K562 (cell line): ENCODE measurements around the gene SOX11. TPM values are rescaled to one million over a fixed set of nuclear protein-coding genes. Genes with fewer than 3 reads are reported as not detected.

ENCODE experiments used
- ATAC-seq: fragments of 200-7000 bp; cut with Tn5 transposase; 3 replicates; pipeline ENCODE4 v1.9.1; 2020; ENCODE audit warnings: moderate library complexity
- BruUV-seq: library from RNA; stranded (reverse); fragments of 400-500 nt; replicated peaks from 2 replicates; lab custom pipeline; 2021; lab: Mats Ljungman, UMichigan
- CTCF ChIA-PET: fragments of 300-600 bp; formaldehyde crosslinking; extraction: SDS; loops from one replicate; lab custom pipeline; 2021; ENCODE audit warnings: low intra/inter-chr PET ratio; lab: Yijun Ruan, JAX
- POLR2A ChIA-PET: fragments of 300-600, 350-650 bp; sonication (Branson Sonifier 250); formaldehyde crosslinking; extraction: SDS; loops from one replicate; lab custom pipeline; 2021; ENCODE audit warnings: antibody characterized with exemption, inconsistent platforms; lab: Yijun Ruan, JAX
- DNase-seq, 4 experiments: peaks; one replicate each; pipeline versions ENCODE4 v3.0.0 to v3.0.0-alpha.2; 2011 to 2018; ENCODE audit warnings: low spot score in 3 of 4, mixed read lengths in 3 of 4; ENCODE audit errors: extremely low read depth in 1 of 4
- FAIRE-seq: peaks from 2 replicates; lab custom pipeline; 2011; peaks lifted over from hg19 to GRCh38; lab: Jason Lieb, UNC
- H2AFZ ChIP-seq: 2 replicates; pipeline ENCODE4 v1.6.0; 2011; ENCODE audit warnings: low read depth, low read length, control low read depth, inconsistent platforms
- H3K27ac ChIP-seq: fragments of 200-600 bp; 3 replicates; pipeline ENCODE4 v1.8.0; 2011; ENCODE audit warnings: low read depth, mild to moderate bottlenecking, control low read depth, inconsistent platforms, low read length, moderate library complexity, mixed read lengths; ENCODE audit errors: extremely low read depth
- H3K27me3 ChIP-seq, 2 experiments: fragments of 300-600 bp in 1 of 2; 2 replicates in 1 of 2; 3 replicates in 1 of 2; pipeline versions ENCODE4 v1.6.0 to v1.8.0; 2011; ENCODE audit warnings: inconsistent platforms in 2 of 2, low read length in 2 of 2, mild to moderate bottlenecking in 1 of 2, mixed read lengths in 1 of 2, moderate library complexity in 1 of 2; ENCODE audit not compliant: control insufficient read depth in 2 of 2, insufficient read depth in 2 of 2
- H3K36me3 ChIP-seq: fragments of 300-600 bp; 3 replicates; pipeline ENCODE4 v1.8.0; 2011; ENCODE audit warnings: mild to moderate bottlenecking, low read length, inconsistent platforms; ENCODE audit not compliant: control insufficient read depth, insufficient read depth
- H3K4me1 ChIP-seq, 2 experiments: fragments of 200-600 bp in 1 of 2; replicated peaks in 1 of 2; 2 replicates in 1 of 2; 3 replicates in 1 of 2; pipeline versions ENCODE4 v1.5.1 to v1.8.0; 2011; ENCODE audit warnings: inconsistent platforms in 2 of 2, low read length in 2 of 2, mild to moderate bottlenecking in 1 of 2, mixed read lengths in 1 of 2, moderate library complexity in 1 of 2; ENCODE audit not compliant: control insufficient read depth in 2 of 2, insufficient read depth in 2 of 2
- H3K4me2 ChIP-seq: 2 replicates; pipeline ENCODE4 v1.6.1; 2011; ENCODE audit warnings: low read length, control low read depth, inconsistent platforms, mixed read lengths; ENCODE audit not compliant: insufficient read depth
- H3K4me3 ChIP-seq: fragments of 200-600 bp; sonication (generic), shearing (Covaris generic); 2 replicates; pipeline ENCODE4 v1.5.1; 2016; ENCODE audit warnings: control low read depth, inconsistent platforms
- H3K79me2 ChIP-seq: fragments of 200-600 bp; 3 replicates; pipeline ENCODE4 v1.8.0; 2011; ENCODE audit warnings: low read length, inconsistent platforms; ENCODE audit not compliant: control insufficient read depth, insufficient read depth
- H3K9ac ChIP-seq, 2 experiments: 2 replicates each; pipeline versions ENCODE4 v1.6.0 to v1.6.1; 2011; ENCODE audit warnings: low read depth in 2 of 2, low read length in 2 of 2, control low read depth in 1 of 2, inconsistent platforms in 1 of 2, mild to moderate bottlenecking in 1 of 2, mixed read lengths in 1 of 2; ENCODE audit not compliant: insufficient read depth in 1 of 2
- H3K9me1 ChIP-seq: one replicate; pipeline ENCODE4 v1.6.0; 2011; ENCODE audit warnings: inconsistent platforms, mild to moderate bottlenecking, low read length, moderate library complexity; ENCODE audit not compliant: control insufficient read depth, insufficient read depth
- H3K9me3 ChIP-seq: replicated peaks from 2 replicates; pipeline ENCODE4 v1.5.1; 2011; ENCODE audit warnings: low read depth, low read length, inconsistent platforms; ENCODE audit not compliant: control insufficient read depth, insufficient read depth
- H4K20me1 ChIP-seq: replicated peaks from 2 replicates; pipeline ENCODE4 v1.6.1; 2011; ENCODE audit warnings: low read length, inconsistent platforms, mixed read lengths; ENCODE audit not compliant: control insufficient read depth, insufficient read depth
- ESRRB ChIP-seq: fragments of 250-450 bp; sonication (Bioruptor Pico); IDR thresholded peaks from 2 replicates; pipeline ENCODE4 v1.5.0; 2020; ENCODE audit warnings: mild to moderate bottlenecking, moderate library complexity, borderline replicate concordance
- PRMT5 ChIP-seq: sonication (generic); formaldehyde crosslinking; IDR thresholded peaks from 2 replicates; pipeline ENCODE4 v1.5.0; 2020; ENCODE audit warnings: missing genetic modification reagents
- SP1 ChIP-seq: sonication (generic); formaldehyde crosslinking; IDR thresholded peaks from 2 replicates; pipeline ENCODE4 v1.8.1; 2022; ENCODE audit warnings: mild to moderate bottlenecking, missing genetic modification reagents
- ZNF445 ChIP-seq: fragments of 250-450 bp; sonication (Bioruptor Pico); IDR thresholded peaks from 2 replicates; pipeline ENCODE4 v1.4.0; 2020; ENCODE audit warnings: low read depth, mild to moderate bottlenecking, moderate library complexity
- WGBS: fragments of 100-300 bp; shearing (Covaris generic); methylation state at CpG from one replicate; pipeline ENCODE4 v1.1.6; 2016; ENCODE audit warnings: low coverage, mixed read lengths; ENCODE audit not compliant: insufficient coverage; ENCODE audit errors: missing lambda C conversion rate; 5-methylcytosine and 5-hydroxymethylcytosine counted together
- in situ Hi-C: fragments of 300-500 bp; cut with MboI; formaldehyde crosslinking; loops from 4 replicates; pipeline ENCODE4 v1.15.0; 2018; ENCODE audit warnings: inconsistent platforms, mixed read lengths
- intact Hi-C: fragments of 100-400 bp; cut with micrococcal nuclease; formaldehyde crosslinking; loops from 2 replicates; pipeline ENCODE4 v1.14.2; 2022
- polyA plus RNA-seq, 8 experiments: library from polyadenylated mRNA; depleted of rRNA in 4 of 8; stranded (reverse) in 5 of 8; unstranded in 3 of 8; fragments of >200 nt; fragmentation: Nextera tagmentation in 2 of 8; fragmentation: Illumina TruSeq in 1 of 8; extraction: Ambion mirVana in 2 of 8; extraction: Trizol in 1 of 8; gene quantifications; 2 replicates each; pipeline versions ENCODE4 v1.2.1 to v1.2.3, GENCODE V29; 2011 to 2014; ENCODE audit warnings: inconsistent platforms in 1 of 8, missing spikeins in 1 of 8
- total RNA-seq, 7 experiments: library from RNA; depleted of rRNA in 6 of 7; stranded (reverse); fragments of >200 nt in 6 of 7; fragmentation: Illumina TruSeq in 2 of 7; extraction: Trizol in 2 of 7; gene quantifications; 2 replicates each; pipeline versions ENCODE4 v1.2.1 to v1.2.3, GENCODE V29; 2011 to 2021; ENCODE audit warnings: low replicate concordance in 1 of 7
- TF ChIP-seq, protein P1 (sequence below): fragments of 450-650 bp; formaldehyde crosslinking; IDR thresholded peaks from 2 replicates; pipeline ENCODE4 v1.4.0; 2020; ENCODE audit warnings: mild to moderate bottlenecking, mixed read lengths

Gene SOX11
- total and polyA plus RNA-seq, 9 of the 15 experiments (the other 6 are each of a cell fraction or from before 2014, with no cell fraction given), result 0.02 TPM; not detected in 8

DNA sequence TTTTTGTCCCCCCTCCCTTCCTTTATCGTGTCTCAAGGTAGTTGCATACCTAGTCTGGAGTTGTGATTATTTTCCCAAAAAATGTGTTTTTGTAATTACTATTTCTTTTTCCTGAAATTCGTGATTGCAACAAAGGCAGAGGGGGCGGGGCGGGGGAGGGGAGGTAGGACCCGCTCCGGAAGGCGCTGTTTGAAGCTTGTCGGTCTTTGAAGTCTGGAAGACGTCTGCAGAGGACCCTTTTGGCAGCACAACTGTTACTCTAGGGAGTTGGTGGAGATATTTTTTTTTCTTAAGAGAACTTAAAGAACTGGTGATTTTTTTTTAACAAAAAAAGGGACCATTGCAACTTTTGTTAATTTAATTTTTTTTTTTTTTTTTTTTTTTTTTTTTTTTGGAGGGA lies 2.1 kb downstream of the SOX11 start:
- Histone ChIP-seq H3K4me1 (no peaks in the 10 kb centered on the region), H3K79me2 (no peaks in the 10 kb centered on the region), H3K9me3 (no peaks in the 10 kb centered on the region), H3K9me1 (no peaks in the 10 kb centered on the region), H3K9ac (no peak overlapping the region), H3K36me3 (no peaks in the 10 kb centered on the region), H3K27me3 (no peaks in the 10 kb centered on the region), H4K20me1 (no peaks in the 10 kb centered on the region)
- intact Hi-C loops (no loop called here), in situ Hi-C loops (no loop called here)
- BruUV-seq, result no TSS peak
- CTCF ChIA-PET, result no interaction called here
- ATAC-seq, result no peak
- TF ChIP-seq ESRRB (no peak), SP1 (no peak), PRMT5 (CRISPR knock-in tag) (no peak), ZNF445 (no peak)
- TF ChIP-seq, protein P1, sequence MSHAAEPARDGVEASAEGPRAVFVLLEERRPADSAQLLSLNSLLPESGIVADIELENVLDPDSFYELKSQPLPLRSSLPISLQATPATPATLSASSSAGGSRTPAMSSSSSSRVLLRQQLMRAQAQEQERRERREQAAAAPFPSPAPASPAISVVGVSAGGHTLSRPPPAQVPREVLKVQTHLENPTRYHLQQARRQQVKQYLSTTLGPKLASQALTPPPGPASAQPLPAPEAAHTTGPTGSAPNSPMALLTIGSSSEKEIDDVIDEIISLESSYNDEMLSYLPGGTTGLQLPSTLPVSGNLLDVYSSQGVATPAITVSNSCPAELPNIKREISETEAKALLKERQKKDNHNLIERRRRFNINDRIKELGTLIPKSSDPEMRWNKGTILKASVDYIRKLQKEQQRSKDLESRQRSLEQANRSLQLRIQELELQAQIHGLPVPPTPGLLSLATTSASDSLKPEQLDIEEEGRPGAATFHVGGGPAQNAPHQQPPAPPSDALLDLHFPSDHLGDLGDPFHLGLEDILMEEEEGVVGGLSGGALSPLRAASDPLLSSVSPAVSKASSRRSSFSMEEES (CRISPR knock-in tag), result no peak
- TF ChIP-seq, all 486 proteins: peak for 0
- Histone ChIP-seq H2AFZ (no peak overlapping the region), H3K27ac (no peak overlapping the region), H3K4me2 (no peak overlapping the region), H3K4me3 (no peak overlapping the region)
- WGBS, result 4% methylated on average over 8 of the region's 9 CpGs
- no peak for DNase-seq
- no peak for FAIRE-seq
- POLR2A ChIA-PET, result no interaction called here
